GM12864 (cell line): ENCODE data around the gene SHISA6.

Experiments used
- DNase-seq: peaks from one replicate; pipeline ENCODE4 v3.0.0-alpha.2; 2011; ENCODE audit warnings: low read depth
- H3K4me3 ChIP-seq: 2 replicates; pipeline ENCODE4 v1.5.1; 2011; ENCODE audit warnings: mild to moderate bottlenecking, low read depth, low read length, control low read depth
- CTCF ChIP-seq: IDR thresholded peaks from 2 replicates; pipeline ENCODE4 v1.5.1; 2011; ENCODE audit warnings: low read depth, mild to moderate bottlenecking, moderate library complexity, low read length, control low read depth, inconsistent platforms; ENCODE audit errors: missing control alignments

Gene SHISA6

GRCh38 chr17:11324846-11325420 is 83.9 kb downstream of the SHISA6 start:
- H3K4me3 ChIP-seq, result no peak overlapping the region
- DNase-seq, result no peak
- no peak for TF ChIP-seq CTCF

GRCh38 chr17:11326492-11326891 is 85.5 kb downstream of the SHISA6 start:
- TF ChIP-seq CTCF, result no peak
- H3K4me3 ChIP-seq, result no peak overlapping the region
- DNase-seq, result no peak

- TF ChIP-seq CTCF, result no peak
- H3K4me3 ChIP-seq, result no peak overlapping the region
- DNase-seq, result no peak
These were observed 87.8 kb downstream of the SHISA6 start for GRCh38 chr17:11328770-11329169.

- no peak for DNase-seq
- TF ChIP-seq CTCF, result no peak
- H3K4me3 ChIP-seq, result no peak overlapping the region
These were observed 89.0 kb downstream of the SHISA6 start for GRCh38 chr17:11330006-11330405.

GRCh38 chr17:11330826-11331225 is 89.8 kb downstream of the SHISA6 start:
- TF ChIP-seq CTCF, result no peak
- DNase-seq, result no peak
- H3K4me3 ChIP-seq, result no peak overlapping the region

- no peak overlapping the region for H3K4me3 ChIP-seq
- DNase-seq, result no peak
- no peak for TF ChIP-seq CTCF
These were observed 90.8 kb downstream of the SHISA6 start for GRCh38 chr17:11331547-11332513.

GRCh38 chr17:11332706-11333105 is 91.7 kb downstream of the SHISA6 start:
- no peak overlapping the region for H3K4me3 ChIP-seq
- no peak for DNase-seq
- no peak for TF ChIP-seq CTCF
